ENCODE data around the gene PER2.

GRCh38 chr2:238262496-238263122 is 25.8 kb downstream of the PER2 start:
- TF ChIP-seq CTCF (IDR thresholded peaks at IDR 0.05 in 8 of 11, conservative IDR thresholded peaks at IDR 0.05 in 3 of 11) = no peak
- TF ChIP-seq POLR2A (IDR thresholded peaks at IDR 0.05) = no peak
- TF ChIP-seq POLR2AphosphoS5 (IDR thresholded peaks at IDR 0.05) = no peak
